ENCODE measurements around the gene LRRC32.

Gene LRRC32

GRCh38 chr11:76655501-76656049 lies 15.0 kb downstream of the LRRC32 start:
- H2AFZ ChIP-seq (ENCODE audit: low read depth): no peak overlapping the region
- TF ChIP-seq, protein P1, sequence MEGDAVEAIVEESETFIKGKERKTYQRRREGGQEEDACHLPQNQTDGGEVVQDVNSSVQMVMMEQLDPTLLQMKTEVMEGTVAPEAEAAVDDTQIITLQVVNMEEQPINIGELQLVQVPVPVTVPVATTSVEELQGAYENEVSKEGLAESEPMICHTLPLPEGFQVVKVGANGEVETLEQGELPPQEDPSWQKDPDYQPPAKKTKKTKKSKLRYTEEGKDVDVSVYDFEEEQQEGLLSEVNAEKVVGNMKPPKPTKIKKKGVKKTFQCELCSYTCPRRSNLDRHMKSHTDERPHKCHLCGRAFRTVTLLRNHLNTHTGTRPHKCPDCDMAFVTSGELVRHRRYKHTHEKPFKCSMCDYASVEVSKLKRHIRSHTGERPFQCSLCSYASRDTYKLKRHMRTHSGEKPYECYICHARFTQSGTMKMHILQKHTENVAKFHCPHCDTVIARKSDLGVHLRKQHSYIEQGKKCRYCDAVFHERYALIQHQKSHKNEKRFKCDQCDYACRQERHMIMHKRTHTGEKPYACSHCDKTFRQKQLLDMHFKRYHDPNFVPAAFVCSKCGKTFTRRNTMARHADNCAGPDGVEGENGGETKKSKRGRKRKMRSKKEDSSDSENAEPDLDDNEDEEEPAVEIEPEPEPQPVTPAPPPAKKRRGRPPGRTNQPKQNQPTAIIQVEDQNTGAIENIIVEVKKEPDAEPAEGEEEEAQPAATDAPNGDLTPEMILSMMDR (conservative IDR thresholded peaks at IDR 0.05; ENCODE audit: low read depth, low read length): no peak
- peaks cover 4% of the 10 kb centered on the region; the same call in 1 of the 2 replicates for H3K27me3 ChIP-seq (ENCODE audit: insufficient read depth, low read depth)
- no peak overlapping the region for H3K27ac ChIP-seq
- H3K4me1 ChIP-seq (ENCODE audit: low read depth, poor library complexity, severe bottlenecking): no peaks in the 10 kb centered on the region
- H3K4me3 ChIP-seq (IDR thresholded peaks at IDR 0.05; ENCODE audit: insufficient read depth, low read depth, low read length): no peak overlapping the region
- H3K9ac ChIP-seq: no peak overlapping the region
- H3K36me3 ChIP-seq (ENCODE audit: insufficient read depth): no peaks in the 10 kb centered on the region
- no peaks in the 10 kb centered on the region for H3K79me2 ChIP-seq (ENCODE audit: insufficient read depth, low read depth)
- H3K4me2 ChIP-seq: no peak overlapping the region
- no peaks in the 10 kb centered on the region for H4K20me1 ChIP-seq (ENCODE audit: insufficient read depth)

DNA sequence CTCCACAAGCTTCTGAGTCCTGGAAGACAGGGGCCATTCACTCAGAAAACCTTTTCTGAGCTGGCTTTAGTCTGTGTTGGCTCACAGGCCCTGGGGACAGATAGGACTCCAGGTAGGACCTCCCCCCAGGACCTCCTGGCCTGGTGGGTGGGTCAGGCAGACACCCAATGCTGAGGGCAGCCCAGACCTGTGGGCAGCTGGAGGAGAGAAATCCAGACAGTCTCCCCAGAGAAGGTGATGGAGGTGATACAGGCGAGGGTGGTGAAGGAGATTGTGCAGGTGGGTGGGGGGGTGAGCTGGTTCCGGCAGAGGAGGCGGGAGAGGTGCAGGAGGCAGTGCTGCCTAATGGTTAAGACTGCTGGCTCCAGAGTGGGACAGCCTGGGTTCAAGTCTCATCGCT lies 15.6 kb downstream of the LRRC32 start:
- Histone ChIP-seq H3K27me3 (ENCODE audit: insufficient read depth, low read depth) (peaks cover 2% of the 10 kb centered on the region; the same call in 1 of the 2 replicates), H3K4me1 (ENCODE audit: low read depth, poor library complexity, severe bottlenecking) (no peaks in the 10 kb centered on the region), H2AFZ (ENCODE audit: low read depth) (no peak overlapping the region), H3K36me3 (ENCODE audit: insufficient read depth) (no peaks in the 10 kb centered on the region), H3K4me3 (IDR thresholded peaks at IDR 0.05; ENCODE audit: insufficient read depth, low read depth, low read length) (no peak overlapping the region), H3K27ac (no peak overlapping the region), H3K9ac (no peak overlapping the region), H3K4me2 (no peak overlapping the region), H4K20me1 (ENCODE audit: insufficient read depth) (no peaks in the 10 kb centered on the region), H3K79me2 (ENCODE audit: insufficient read depth, low read depth) (no peaks in the 10 kb centered on the region)
- TF ChIP-seq, protein P1 (conservative IDR thresholded peaks at IDR 0.05; ENCODE audit: low read depth, low read length): no peak

- H3K27ac ChIP-seq: no peak overlapping the region
- TF ChIP-seq, protein P1 (conservative IDR thresholded peaks at IDR 0.05; ENCODE audit: low read depth, low read length): no peak
- no peaks in the 10 kb centered on the region for H4K20me1 ChIP-seq (ENCODE audit: insufficient read depth)
- H3K36me3 ChIP-seq (ENCODE audit: insufficient read depth): no peaks in the 10 kb centered on the region
- H3K4me2 ChIP-seq: no peak overlapping the region
- no peak overlapping the region for H3K9ac ChIP-seq
- no peaks in the 10 kb centered on the region; the same call in 1 of the 2 replicates for H3K27me3 ChIP-seq (ENCODE audit: insufficient read depth, low read depth)
- H3K4me3 ChIP-seq (IDR thresholded peaks at IDR 0.05; ENCODE audit: insufficient read depth, low read depth, low read length): no peak overlapping the region
- H2AFZ ChIP-seq (ENCODE audit: low read depth): no peak overlapping the region
- no peaks in the 10 kb centered on the region for H3K4me1 ChIP-seq (ENCODE audit: low read depth, poor library complexity, severe bottlenecking)
- no peaks in the 10 kb centered on the region for H3K79me2 ChIP-seq (ENCODE audit: insufficient read depth, low read depth)
These were observed 16.2 kb downstream of the LRRC32 start for GRCh38 chr11:76654298-76654851.

DNA sequence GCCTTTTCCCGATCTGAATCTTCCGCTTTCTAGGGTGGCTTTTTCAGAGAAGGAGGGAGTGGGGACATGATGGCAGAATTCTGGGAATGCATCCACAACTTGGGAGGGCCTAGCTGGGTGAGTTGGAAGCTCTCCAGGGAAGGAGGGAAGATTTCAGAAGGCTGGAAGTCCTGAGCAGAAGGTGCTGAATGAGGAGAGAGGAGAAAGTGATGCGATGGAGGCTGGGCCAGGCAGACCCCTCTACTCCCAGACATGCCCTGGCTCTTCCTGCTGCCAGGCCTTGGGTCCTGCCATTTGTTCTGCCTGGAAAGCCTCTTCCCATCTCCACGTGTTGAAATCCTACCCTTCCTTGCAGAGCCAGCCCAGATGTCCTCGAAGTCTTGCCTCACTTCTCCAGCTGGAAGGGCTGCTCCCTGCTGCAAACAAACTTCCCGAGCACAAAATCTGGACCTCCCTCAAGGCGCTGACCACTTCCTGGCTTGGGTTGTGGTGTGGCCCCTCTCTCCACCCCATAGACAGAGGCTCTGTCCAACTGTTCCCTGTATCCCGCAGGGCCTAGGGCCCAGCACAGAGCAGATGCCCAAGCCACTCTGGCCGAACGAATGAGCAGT lies 16.8 kb downstream of the LRRC32 start:
- no peak overlapping the region for H3K4me2 ChIP-seq
- no peaks in the 10 kb centered on the region for H4K20me1 ChIP-seq (ENCODE audit: insufficient read depth)
- H3K27me3 ChIP-seq (ENCODE audit: insufficient read depth, low read depth): no peaks in the 10 kb centered on the region; the same call in 1 of the 2 replicates
- no peak overlapping the region for H3K4me3 ChIP-seq (IDR thresholded peaks at IDR 0.05; ENCODE audit: insufficient read depth, low read depth, low read length)
- no peak overlapping the region for H3K9ac ChIP-seq
- H3K36me3 ChIP-seq (ENCODE audit: insufficient read depth): no peaks in the 10 kb centered on the region
- no peak overlapping the region for H2AFZ ChIP-seq (ENCODE audit: low read depth)
- no peaks in the 10 kb centered on the region for H3K4me1 ChIP-seq (ENCODE audit: low read depth, poor library complexity, severe bottlenecking)
- TF ChIP-seq, protein P1 (conservative IDR thresholded peaks at IDR 0.05; ENCODE audit: low read depth, low read length): no peak
- no peaks in the 10 kb centered on the region for H3K79me2 ChIP-seq (ENCODE audit: insufficient read depth, low read depth)
- no peak overlapping the region for H3K27ac ChIP-seq

Data from KMS-11 (cell line).